ENCODE results near the gene KRT78. TPM values are rescaled to one million over a fixed set of nuclear protein-coding genes. Genes with fewer than 3 reads are reported as not detected.

Gene KRT78
- total and polyA plus RNA-seq, 2 of the 13 experiments (the other 11 are each of a cell fraction or from before 2014, with no cell fraction given): not detected

GRCh38 chr12:52831251-52831650, 17.5 kb downstream of the KRT78 start:
- Histone ChIP-seq H3K4me3 (replicated peaks in 1 of 3; ENCODE audit: insufficient read depth in 1 of 3, low read depth in 2 of 3, low read length in 3 of 3) (no peak overlapping the region), H3K79me2 (ENCODE audit: insufficient read depth, low read length) (no peaks in the 10 kb centered on the region), H3K4me2 (ENCODE audit: low read depth, low read length) (no peak overlapping the region), H3K9ac (ENCODE audit: insufficient read depth, low read depth, low read length) (no peak overlapping the region), H3K9me3 (ENCODE audit: low read length) (no peaks in the 10 kb centered on the region), H4K20me1 (ENCODE audit: insufficient read depth, low read length) (no peaks in the 10 kb centered on the region), H3K4me1 (ENCODE audit: insufficient read depth, low read length) (peaks cover 9% of the 10 kb centered on the region), H2AFZ (ENCODE audit: low read length) (no peak overlapping the region), H3K27ac (ENCODE audit: extremely low read length, insufficient read depth, low read length) (no peak overlapping the region), H3K27me3 (ENCODE audit: control insufficient read depth in 1 of 2, insufficient read depth in 2 of 2, low read length in 2 of 2) (peaks cover 3 to 19% of the 10 kb centered on the region in 2 experiments; a peak in 4 of 5 replicates), H3K36me3 (replicated peaks in 1 of 2; ENCODE audit: control insufficient read depth in 1 of 2, insufficient read depth in 2 of 2, low read length in 2 of 2) (no peaks in the 10 kb centered on the region)
- FAIRE-seq (no peak), ATAC-seq (no peak), DNase-seq (ENCODE audit: low spot score) (no peak)
- CTCF ChIA-PET (ENCODE audit: low intra/inter-chr PET ratio, low total read pairs): no interaction called here
- POLR2A ChIA-PET: no interaction called here
- TF ChIP-seq ATM (IDR thresholded peaks at IDR 0.05; ENCODE audit: borderline replicate concordance) (no peak), CEBPZ (IDR thresholded peaks at IDR 0.05; ENCODE audit: low read length) (no peak), ZFP37 (CRISPR knock-in tag; IDR thresholded peaks at IDR 0.05; ENCODE audit: borderline replicate concordance) (no peak), CENPT (CRISPR knock-in tag; IDR thresholded peaks at IDR 0.05; ENCODE audit: low read depth) (no peak), SNRNP70 (IDR thresholded peaks at IDR 0.05; ENCODE audit: low read depth, low read length) (no peak), ZNF143 (CRISPR knock-in tag; IDR thresholded peaks at IDR 0.05) (no peak), SYNCRIP (IDR thresholded peaks at IDR 0.05; ENCODE audit: insufficient read depth, low read depth, low read length) (no peak), HOXA9 (CRISPR knock-in tag; IDR thresholded peaks at IDR 0.05; ENCODE audit: borderline replicate concordance) (no peak), PRDM10 (CRISPR knock-in tag; IDR thresholded peaks at IDR 0.05; ENCODE audit: low read depth) (no peak), GRHL1 (CRISPR knock-in tag; conservative IDR thresholded peaks at IDR 0.05) (no peak)
- no TSS peak for BruUV-seq (replicated peaks)
- 43% methylated on average over 4 of the region's 7 CpGs for WGBS (ENCODE audit: low lambda C conversion rate)
- in situ Hi-C loops (cut with HindIII; ENCODE audit: extremely low pct_ligation_motif_present, low pct_unique_long_range_greater_than_20kb): no loop called here
- intact Hi-C loops (cut with micrococcal nuclease; ENCODE audit: unreplicated experiment): no loop called here
